A549 (cell line): ENCODE measurements around the gene JKAMP.

Source experiments
- CTCF ChIP-seq: fragments of >200 bp; sonication (Bioruptor Twin); formaldehyde crosslinking; IDR thresholded peaks from 3 replicates; pipeline ENCODE4 v1.5.1; 2016
- E2F6 ChIP-seq: IDR thresholded peaks from 2 replicates; pipeline ENCODE4 v1.6.1; 2012; ENCODE audit warnings: low read depth, borderline replicate concordance
- MAZ ChIP-seq: fragments of 150-350 bp; IDR thresholded peaks from 2 replicates; pipeline ENCODE4 v1.6.1; 2014; ENCODE audit warnings: antibody characterized with exemption, low read depth, low read length, borderline replicate concordance
- RAD21 ChIP-seq, 2 experiments: fragments of >200 bp in 1 of 2; sonication (Bioruptor Twin) in 1 of 2; formaldehyde crosslinking in 1 of 2; IDR thresholded peaks in 1 of 2; conservative IDR thresholded peaks in 1 of 2; 2 replicates in 1 of 2; 3 replicates in 1 of 2; pipeline ENCODE4 v1.6.1; 2012 to 2018; ENCODE audit warnings: inconsistent platforms in 1 of 2

GRCh38 chr14:59455411-59455810 is 28.9 kb upstream of the JKAMP start:
- TF ChIP-seq CTCF (no peak), E2F6 (no peak), RAD21 (conservative IDR thresholded peaks at IDR 0.05 in 1 of 2, IDR thresholded peaks at IDR 0.05 in 1 of 2) (no peak), MAZ (no peak)
